Liver (tissue), 9 donors: ENCODE measurements around the gene ADCY4. TPM values are rescaled to one million over a fixed set of nuclear protein-coding genes. Genes with fewer than 3 reads are reported as not detected.

Experiments
- DNase-seq: peaks from one replicate; pipeline ENCODE4 v3.0.0-alpha.2; 2017; ENCODE audit warnings: low spot score
- H3K27ac ChIP-seq, 2 donors: one replicate each; pipeline ENCODE4 v1.7.0; 2013; ENCODE audit warnings: inconsistent platforms in 2 of 2, low read length in 2 of 2, control low read depth in 1 of 2, low read depth in 1 of 2, mild to moderate bottlenecking in 1 of 2
- H3K27me3 ChIP-seq, 4 donors: one replicate each; pipeline versions ENCODE4 v1.6.1 to v1.7.0; 2013; ENCODE audit warnings: low read length in 3 of 4, inconsistent platforms in 1 of 4, mild to moderate bottlenecking in 1 of 4, moderate library complexity in 1 of 4; ENCODE audit not compliant: control insufficient read depth in 4 of 4, insufficient read depth in 4 of 4
- H3K36me3 ChIP-seq, 4 donors: one replicate each; pipeline versions ENCODE4 v1.6.1 to v1.7.0; 2013; ENCODE audit warnings: low read length in 3 of 4, mild to moderate bottlenecking in 3 of 4, low read depth in 1 of 4, moderate library complexity in 1 of 4; ENCODE audit not compliant: control insufficient read depth in 4 of 4, insufficient read depth in 3 of 4
- H3K4me1 ChIP-seq, 4 donors: one replicate each; pipeline versions ENCODE4 v1.6.1 to v1.7.0; 2013; ENCODE audit warnings: low read length in 3 of 4, mild to moderate bottlenecking in 3 of 4, moderate library complexity in 1 of 4; ENCODE audit not compliant: control insufficient read depth in 4 of 4, insufficient read depth in 4 of 4
- H3K4me3 ChIP-seq, 3 donors: one replicate each; pipeline versions ENCODE4 v1.6.1 to v1.7.0; 2013; ENCODE audit warnings: low read length in 3 of 3, control low read depth in 1 of 3, low read depth in 1 of 3, mild to moderate bottlenecking in 1 of 3
- H3K9ac ChIP-seq, 2 donors: one replicate each; pipeline ENCODE4 v1.7.0; 2013; ENCODE audit warnings: low read length in 2 of 2, mild to moderate bottlenecking in 2 of 2, moderate library complexity in 2 of 2, control low read depth in 1 of 2, low read depth in 1 of 2
- H3K9me3 ChIP-seq, 4 donors: one replicate each; pipeline versions ENCODE4 v1.6.1 to v1.7.0; 2013; ENCODE audit warnings: low read length in 3 of 4; ENCODE audit not compliant: control insufficient read depth in 4 of 4
- FOXA2 ChIP-seq: IDR thresholded peaks from 2 replicates; pipeline ENCODE4 v1.6.1; 2016; ENCODE audit warnings: antibody characterized with exemption
- GABPA ChIP-seq, 2 donors: IDR thresholded peaks in 1 of 2; conservative IDR thresholded peaks in 1 of 2; 2 replicates each; pipeline ENCODE4 v1.6.1; 2016; ENCODE audit warnings: antibody characterized with exemption in 2 of 2, mild to moderate bottlenecking in 1 of 2, moderate library complexity in 1 of 2
- HNF4A ChIP-seq, 2 donors: conservative IDR thresholded peaks; 2 replicates each; pipeline ENCODE4 v1.6.1; 2016; ENCODE audit warnings: antibody characterized with exemption in 2 of 2, mild to moderate bottlenecking in 2 of 2
- HNF4G ChIP-seq: IDR thresholded peaks from 2 replicates; pipeline ENCODE4 v1.6.1; 2016; ENCODE audit warnings: antibody characterized with exemption
- JUND ChIP-seq, 2 donors: IDR thresholded peaks; 2 replicates each; pipeline ENCODE4 v1.6.1; 2016; ENCODE audit warnings: antibody characterized with exemption in 2 of 2
- RAD21 ChIP-seq, 2 donors: IDR thresholded peaks; 2 replicates each; pipeline ENCODE4 v1.6.1; 2016; ENCODE audit warnings: antibody characterized with exemption in 2 of 2, mild to moderate bottlenecking in 2 of 2
- RXRA ChIP-seq, 2 donors: IDR thresholded peaks; 2 replicates each; pipeline ENCODE4 v1.6.1; 2017 to 2018; ENCODE audit warnings: antibody characterized with exemption in 2 of 2, mild to moderate bottlenecking in 1 of 2
- SP1 ChIP-seq: IDR thresholded peaks from 2 replicates; pipeline ENCODE4 v1.6.1; 2018; ENCODE audit warnings: antibody characterized with exemption, mild to moderate bottlenecking
- YY1 ChIP-seq: IDR thresholded peaks from 2 replicates; pipeline ENCODE4 v1.6.1; 2016; ENCODE audit warnings: antibody characterized with exemption, mild to moderate bottlenecking
- WGBS: extraction: QIAGEN DNeasy Blood & Tissue Kit; methylation state at CpG from one replicate; pipeline ENCODE4 v1.1.7; 2013; 5-methylcytosine and 5-hydroxymethylcytosine counted together
- polyA plus RNA-seq, 2 donors: library from polyadenylated mRNA; stranded (reverse) in 1 of 2; unstranded in 1 of 2; fragments of 200-250 nt in 1 of 2; fragments of >200 nt in 1 of 2; fragmentation: Nextera tagmentation in 1 of 2; extraction: Ambion mirVana in 1 of 2; gene quantifications; one replicate each; pipeline versions ENCODE4 v1.2.1 to v1.2.3, GENCODE V29; 2013 to 2015
- total RNA-seq, 2 donors: library from RNA; depleted of rRNA; stranded (reverse); fragments of >200 nt; gene quantifications; one replicate each; pipeline ENCODE4 v1.2.3, GENCODE V29; 2014
- TF ChIP-seq, protein P1 (sequence below): IDR thresholded peaks from 2 replicates; pipeline ENCODE4 v1.6.1; 2016; ENCODE audit warnings: antibody characterized with exemption
- TF ChIP-seq, protein P2 (sequence below): IDR thresholded peaks from 2 replicates; pipeline ENCODE4 v1.6.1; 2016; ENCODE audit warnings: antibody characterized with exemption
- TF ChIP-seq, protein P3 (sequence below): IDR thresholded peaks from 2 replicates; pipeline ENCODE4 v1.6.1; 2016; ENCODE audit warnings: antibody characterized with exemption
- donor health status: healthy.
- donor health status: healthy.
- donor health status: healthy.
- donor health status: healthy.
- donor health status: healthy.

ADCY4 gene
- total and polyA plus RNA-seq, 4 donors, result 2.2 to 7.2 (median 4.0) TPM

DNA sequence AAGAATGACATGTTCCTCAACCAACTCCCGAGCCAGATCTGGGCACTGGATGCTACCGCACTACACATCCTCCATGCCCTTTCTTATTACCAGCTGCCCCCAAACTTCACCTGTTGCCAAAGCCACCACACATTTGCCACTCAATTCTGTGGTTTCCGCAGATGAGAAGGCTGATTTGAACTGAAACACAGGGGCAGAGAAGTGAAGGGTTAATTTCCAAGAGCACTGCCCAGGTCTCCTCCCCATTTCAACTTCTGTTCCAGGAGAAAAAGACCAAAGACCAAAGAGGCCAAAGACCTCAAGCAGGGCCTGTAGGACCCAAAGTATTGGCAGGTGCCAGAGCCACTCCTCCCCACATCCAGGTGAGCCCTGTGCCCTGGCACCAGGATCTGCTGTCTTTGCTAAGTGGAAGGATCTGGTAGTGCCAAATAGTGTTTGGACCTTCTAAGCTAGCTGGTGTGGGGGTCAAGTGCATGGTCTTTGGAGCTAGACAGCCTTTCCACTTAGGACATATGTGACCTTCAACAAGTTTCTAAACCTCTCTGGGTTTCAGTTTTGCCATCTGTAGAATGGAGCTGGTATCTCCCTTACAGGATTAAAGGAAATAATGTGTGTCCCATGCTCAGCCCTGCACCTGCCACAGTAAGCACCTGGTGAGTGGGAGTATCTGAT lies 43.3 kb downstream of the ADCY4 start:
- Histone ChIP-seq H3K4me1 (peaks cover 2 to 41% (median 40%) of the 10 kb centered on the region in 4 donors), H3K9ac (no peak overlapping the region), H3K27me3 (no peaks in the 10 kb centered on the region), H3K27ac (no peak overlapping the region), H3K36me3 (peaks cover 5 to 39% (median 25%) of the 10 kb centered on the region in 4 donors), H3K9me3 (no peaks in the 10 kb centered on the region), H3K4me3 (no peak overlapping the region)
- TF ChIP-seq HNF4G (peak; percentile 34), HNF4A (conservative IDR thresholded peaks at IDR 0.05) (peak; percentile 70 to 74), SP1 (peak; percentile 63), RXRA (IDR thresholded peaks at IDR 0.05) (peak; percentile 68 to 74), FOXA2 (no peak)
- TF ChIP-seq, protein P1, sequence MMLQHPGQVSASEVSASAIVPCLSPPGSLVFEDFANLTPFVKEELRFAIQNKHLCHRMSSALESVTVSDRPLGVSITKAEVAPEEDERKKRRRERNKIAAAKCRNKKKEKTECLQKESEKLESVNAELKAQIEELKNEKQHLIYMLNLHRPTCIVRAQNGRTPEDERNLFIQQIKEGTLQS, result no peak
- no peak for DNase-seq
- 54% methylated on average over 3 of the region's 3 CpGs for WGBS

DNA sequence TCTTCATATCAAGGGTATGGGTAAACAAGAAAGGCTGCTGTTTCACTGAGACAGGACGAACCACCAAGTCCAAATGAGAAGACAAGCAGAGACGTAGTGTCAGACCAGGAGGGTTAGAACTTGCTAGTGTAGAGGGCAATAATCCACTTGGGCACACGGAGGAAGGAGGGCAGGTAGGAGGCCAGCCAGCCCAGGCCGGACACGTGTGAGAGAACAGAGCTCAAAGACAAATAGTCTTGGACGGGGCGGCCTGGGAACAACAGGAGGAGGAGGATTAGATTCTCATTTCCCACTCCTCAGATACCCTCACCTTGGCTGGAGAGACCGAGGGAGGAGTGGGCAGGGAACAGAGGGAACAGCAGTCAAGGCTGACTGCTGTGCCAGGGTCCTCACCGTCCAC lies 44.1 kb downstream of the ADCY4 start:
- DNase-seq, result no peak
- Histone ChIP-seq H3K4me3 (no peak overlapping the region), H3K9ac (no peak overlapping the region), H3K9me3 (no peaks in the 10 kb centered on the region), H3K27me3 (no peaks in the 10 kb centered on the region), H3K4me1 (peaks cover 2 to 33% (median 32%) of the 10 kb centered on the region in 4 donors), H3K36me3 (peaks cover 5 to 33% (median 20%) of the 10 kb centered on the region in 4 donors), H3K27ac (peak overlapping the region in 1 of 2 donors; percentile 48)
- 41% methylated on average over 9 of the region's 9 CpGs for WGBS
- TF ChIP-seq, protein P2, sequence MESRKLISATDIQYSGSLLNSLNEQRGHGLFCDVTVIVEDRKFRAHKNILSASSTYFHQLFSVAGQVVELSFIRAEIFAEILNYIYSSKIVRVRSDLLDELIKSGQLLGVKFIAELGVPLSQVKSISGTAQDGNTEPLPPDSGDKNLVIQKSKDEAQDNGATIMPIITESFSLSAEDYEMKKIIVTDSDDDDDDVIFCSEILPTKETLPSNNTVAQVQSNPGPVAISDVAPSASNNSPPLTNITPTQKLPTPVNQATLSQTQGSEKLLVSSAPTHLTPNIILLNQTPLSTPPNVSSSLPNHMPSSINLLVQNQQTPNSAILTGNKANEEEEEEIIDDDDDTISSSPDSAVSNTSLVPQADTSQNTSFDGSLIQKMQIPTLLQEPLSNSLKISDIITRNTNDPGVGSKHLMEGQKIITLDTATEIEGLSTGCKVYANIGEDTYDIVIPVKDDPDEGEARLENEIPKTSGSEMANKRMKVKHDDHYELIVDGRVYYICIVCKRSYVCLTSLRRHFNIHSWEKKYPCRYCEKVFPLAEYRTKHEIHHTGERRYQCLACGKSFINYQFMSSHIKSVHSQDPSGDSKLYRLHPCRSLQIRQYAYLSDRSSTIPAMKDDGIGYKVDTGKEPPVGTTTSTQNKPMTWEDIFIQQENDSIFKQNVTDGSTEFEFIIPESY, result no peak
- TF ChIP-seq, protein P3, sequence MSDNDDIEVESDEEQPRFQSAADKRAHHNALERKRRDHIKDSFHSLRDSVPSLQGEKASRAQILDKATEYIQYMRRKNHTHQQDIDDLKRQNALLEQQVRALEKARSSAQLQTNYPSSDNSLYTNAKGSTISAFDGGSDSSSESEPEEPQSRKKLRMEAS, result no peak
- TF ChIP-seq FOXA2 (no peak), GABPA (IDR thresholded peaks at IDR 0.05 in 1 of 2, conservative IDR thresholded peaks at IDR 0.05 in 1 of 2) (no peak), YY1 (no peak)
- TF ChIP-seq, protein P1, result no peak

DNA sequence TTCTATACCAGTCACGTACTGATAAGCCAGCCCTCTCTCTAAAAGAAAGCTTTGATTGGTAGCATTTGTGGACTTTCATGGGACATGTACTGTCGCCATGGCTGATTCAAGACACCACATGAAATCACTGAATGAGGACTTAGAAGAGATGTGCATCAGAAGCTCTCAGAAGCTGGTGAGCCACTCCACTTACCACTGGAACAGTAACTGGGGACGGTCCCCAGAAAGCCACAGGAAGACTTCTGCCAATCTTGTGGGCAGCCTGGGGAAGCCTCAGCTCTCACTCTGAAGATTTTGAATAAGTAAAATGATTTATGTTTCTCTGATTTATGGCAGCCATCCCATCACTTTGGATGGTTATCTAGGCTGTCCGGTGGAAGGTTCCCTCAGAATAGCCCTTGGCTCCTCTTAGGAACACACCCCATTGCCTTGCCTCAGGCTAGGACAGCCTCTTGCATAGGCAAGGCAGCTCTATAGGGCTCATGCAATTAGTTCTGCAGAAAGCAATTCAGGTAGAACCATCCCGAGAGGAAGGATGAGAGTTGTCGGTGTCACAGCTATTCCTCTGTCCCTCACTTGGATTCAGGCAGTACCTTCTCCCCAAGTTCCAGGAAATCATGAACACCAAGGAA lies 45.1 kb downstream of the ADCY4 start:
- Histone ChIP-seq H3K4me3 (no peak overlapping the region), H3K9me3 (no peaks in the 10 kb centered on the region), H3K36me3 (peaks cover 3 to 27% (median 13%) of the 10 kb centered on the region in 4 donors), H3K27ac (no peak overlapping the region), H3K9ac (no peak overlapping the region), H3K27me3 (no peaks in the 10 kb centered on the region), H3K4me1 (peaks cover 2 to 29% (median 28%) of the 10 kb centered on the region in 4 donors)
- DNase-seq, result no peak
- TF ChIP-seq HNF4G (no peak), FOXA2 (no peak), RAD21 (IDR thresholded peaks at IDR 0.05) (no peak), JUND (IDR thresholded peaks at IDR 0.05) (no peak)
- TF ChIP-seq, protein P3, result no peak
- 84% methylated on average over 6 of the region's 6 CpGs for WGBS
